A549 (cell line): ENCODE measurements around the gene INPP4B. TPM values are rescaled to one million over a fixed set of nuclear protein-coding genes. Genes with fewer than 3 reads are reported as not detected.

Source experiments
- ATAC-seq, 2 experiments: fragments of 200-7000 bp in 1 of 2; fragments of >200 bp in 1 of 2; cut with Nextera tagmentation in 1 of 2; cut with Tn5 transposase in 1 of 2; 3 replicates each; pipeline versions ENCODE4 v1.8.0 to v1.9.1; 2018 to 2020; ENCODE audit warnings: mild to moderate bottlenecking in 1 of 2, moderate library complexity in 1 of 2
- CTCF ChIA-PET: fragments of 300-600 bp; sonication (Branson Sonifier 250); formaldehyde crosslinking; extraction: SDS; loops from one replicate; lab custom pipeline; 2021; ENCODE audit warnings: antibody characterized with exemption, inconsistent platforms; lab: Yijun Ruan, JAX
- POLR2A ChIA-PET: fragments of 350-600 bp; formaldehyde crosslinking; extraction: SDS; loops from one replicate; lab custom pipeline; 2021; ENCODE audit warnings: antibody characterized with exemption, inconsistent platforms; lab: Yijun Ruan, JAX
- DNase-seq, 2 experiments: peaks; one replicate each; pipeline versions ENCODE4 v3.0.0 to v3.0.0-alpha.2; 2011 to 2016; ENCODE audit warnings: low read depth in 1 of 2, low spot score in 1 of 2
- FAIRE-seq: peaks from 2 replicates; lab custom pipeline; 2011; peaks lifted over from hg19 to GRCh38; lab: Jason Lieb, UNC
- H3K27ac ChIP-seq, 2 experiments: fragments of >200 bp; sonication (Bioruptor Twin); formaldehyde crosslinking; 3 replicates each; pipeline ENCODE4 v1.5.1; 2016 to 2017
- H3K4me1 ChIP-seq: fragments of >200 bp; sonication (Bioruptor Twin); formaldehyde crosslinking; 3 replicates; pipeline ENCODE4 v1.6.1; 2016
- H3K4me2 ChIP-seq: fragments of >200 bp; sonication (Bioruptor Twin); formaldehyde crosslinking; 3 replicates; pipeline ENCODE4 v1.6.1; 2016
- H3K4me3 ChIP-seq: fragments of >200 bp; sonication (Bioruptor Twin); formaldehyde crosslinking; 3 replicates; pipeline ENCODE4 v1.5.1; 2016
- H3K9me3 ChIP-seq: fragments of >200 bp; sonication (Bioruptor Twin); formaldehyde crosslinking; 3 replicates; pipeline ENCODE4 v1.6.1; 2016
- BCL3 ChIP-seq: fragments of >200 bp; sonication (Bioruptor Twin); formaldehyde crosslinking; IDR thresholded peaks from 3 replicates; pipeline ENCODE4 v1.6.1; 2016
- CBX8 ChIP-seq: fragments of 200-600 bp; sonication (generic); IDR thresholded peaks from 2 replicates; pipeline ENCODE4 v1.6.1; 2016
- CHD4 ChIP-seq: fragments of 200-600 bp; sonication (generic); IDR thresholded peaks from 2 replicates; pipeline ENCODE4 v1.6.1; 2016; ENCODE audit warnings: antibody characterized with exemption, mild to moderate bottlenecking, borderline replicate concordance
- CTCF ChIP-seq: fragments of >200 bp; sonication (Bioruptor Twin); formaldehyde crosslinking; IDR thresholded peaks from 3 replicates; pipeline ENCODE4 v1.5.1; 2016
- EHF ChIP-seq: fragments of 250-450 bp; sonication (Bioruptor Pico); IDR thresholded peaks from 2 replicates; pipeline ENCODE4 v1.5.0; 2020; ENCODE audit warnings: mild to moderate bottlenecking
- EP300 ChIP-seq, 2 experiments: fragments of >200 bp; sonication (Bioruptor Twin); formaldehyde crosslinking; IDR thresholded peaks; 2 replicates in 1 of 2; 3 replicates in 1 of 2; pipeline ENCODE4 v1.6.1; 2016 to 2017
- FOXS1 ChIP-seq: fragments of 250-450 bp; sonication (Bioruptor Pico); IDR thresholded peaks from 2 replicates; pipeline ENCODE4 v1.5.0; 2020; ENCODE audit warnings: mild to moderate bottlenecking, moderate library complexity
- GATA3 ChIP-seq: IDR thresholded peaks from 2 replicates; pipeline ENCODE4 v1.6.1; 2012; ENCODE audit warnings: borderline replicate concordance
- HDAC2 ChIP-seq: fragments of 200-600 bp; sonication (generic); IDR thresholded peaks from 2 replicates; pipeline ENCODE4 v1.6.1; 2016
- HOXB13 ChIP-seq: fragments of 250-450 bp; sonication (Bioruptor Pico); IDR thresholded peaks from 2 replicates; pipeline ENCODE4 v1.5.0; 2020; ENCODE audit warnings: low read depth, mild to moderate bottlenecking, moderate library complexity
- MAFK ChIP-seq: fragments of 450-650 bp; IDR thresholded peaks from 2 replicates; pipeline ENCODE4 v1.6.1; 2014; ENCODE audit not compliant: partially characterized antibody
- NFE2L2 ChIP-seq: fragments of 150-350 bp; conservative IDR thresholded peaks from 2 replicates; pipeline ENCODE4 v1.6.1; 2014; ENCODE audit warnings: low read length
- PHF8 ChIP-seq: fragments of 200-600 bp; sonication (generic); IDR thresholded peaks from 2 replicates; pipeline ENCODE4 v1.6.1; 2016; ENCODE audit warnings: low read depth, mild to moderate bottlenecking, antibody characterized with exemption, moderate library complexity, borderline replicate concordance
- POLR2A ChIP-seq: IDR thresholded peaks from 2 replicates; pipeline ENCODE4 v1.6.1; 2012; ENCODE audit warnings: mild to moderate bottlenecking, low read length
- SMC3 ChIP-seq: fragments of >200 bp; sonication (Bioruptor Twin); formaldehyde crosslinking; IDR thresholded peaks from 3 replicates; pipeline ENCODE4 v1.6.1; 2018; ENCODE audit warnings: inconsistent platforms
- SREBF2 ChIP-seq: fragments of 450-650 bp; IDR thresholded peaks from 2 replicates; pipeline ENCODE4 v1.6.1; 2014; ENCODE audit warnings: mild to moderate bottlenecking, moderate library complexity
- TP53 ChIP-seq: fragments of 250-450 bp; sonication (Bioruptor Pico); IDR thresholded peaks from 2 replicates; pipeline ENCODE4 v1.5.0; 2021; ENCODE audit warnings: mild to moderate bottlenecking, moderate library complexity
- ZFP36 ChIP-seq: fragments of 450-650 bp; IDR thresholded peaks from 2 replicates; pipeline ENCODE4 v1.6.1; 2014; ENCODE audit warnings: borderline replicate concordance; ENCODE audit not compliant: partially characterized antibody
- ZSCAN20 ChIP-seq: fragments of 250-450 bp; sonication (Bioruptor Pico); IDR thresholded peaks from 2 replicates; pipeline ENCODE4 v1.8.0; 2022; ENCODE audit warnings: mild to moderate bottlenecking, moderate library complexity
- WGBS: methylation state at CpG from one replicate; pipeline ENCODE4 v1.1.6; 2017; ENCODE audit errors: missing lambda C conversion rate; 5-methylcytosine and 5-hydroxymethylcytosine counted together
- polyA plus RNA-seq, 4 experiments: library from polyadenylated mRNA; depleted of rRNA in 3 of 4; stranded (reverse); fragments of >200 nt; fragmentation: RNase III in 1 of 4; extraction: RNeasy Plus Mini Kit Qiagen cat#74134 plus additional on column Dnase treatment in 1 of 4; gene quantifications; 2 replicates in 3 of 4; 3 replicates in 1 of 4; pipeline ENCODE4 v1.2.3, GENCODE V29; 2011 to 2017
- TF ChIP-seq, protein P1 (sequence below): IDR thresholded peaks from 2 replicates; pipeline ENCODE4 v1.6.1; 2012
- TF ChIP-seq, protein P2 (sequence below): fragments of 250-450 bp; sonication (Bioruptor Pico); IDR thresholded peaks from 2 replicates; pipeline ENCODE4 v1.5.0; 2020; ENCODE audit warnings: low read depth, mild to moderate bottlenecking, moderate library complexity

INPP4B gene
- polyA plus RNA-seq, 2 of the 4 experiments (the other 2 are of a cell fraction): 7.2 to 14.9 TPM

- TF ChIP-seq BCL3 (no peak), HOXB13 (CRISPR knock-in tag) (no peak), ZFP36 (no peak), HDAC2 (no peak)
- TF ChIP-seq, protein P1, sequence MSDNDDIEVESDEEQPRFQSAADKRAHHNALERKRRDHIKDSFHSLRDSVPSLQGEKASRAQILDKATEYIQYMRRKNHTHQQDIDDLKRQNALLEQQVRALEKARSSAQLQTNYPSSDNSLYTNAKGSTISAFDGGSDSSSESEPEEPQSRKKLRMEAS: no peak
These were observed 677.9 kb downstream of the INPP4B start (continued) for GRCh38 chr4:142168181-142168580.

DNA sequence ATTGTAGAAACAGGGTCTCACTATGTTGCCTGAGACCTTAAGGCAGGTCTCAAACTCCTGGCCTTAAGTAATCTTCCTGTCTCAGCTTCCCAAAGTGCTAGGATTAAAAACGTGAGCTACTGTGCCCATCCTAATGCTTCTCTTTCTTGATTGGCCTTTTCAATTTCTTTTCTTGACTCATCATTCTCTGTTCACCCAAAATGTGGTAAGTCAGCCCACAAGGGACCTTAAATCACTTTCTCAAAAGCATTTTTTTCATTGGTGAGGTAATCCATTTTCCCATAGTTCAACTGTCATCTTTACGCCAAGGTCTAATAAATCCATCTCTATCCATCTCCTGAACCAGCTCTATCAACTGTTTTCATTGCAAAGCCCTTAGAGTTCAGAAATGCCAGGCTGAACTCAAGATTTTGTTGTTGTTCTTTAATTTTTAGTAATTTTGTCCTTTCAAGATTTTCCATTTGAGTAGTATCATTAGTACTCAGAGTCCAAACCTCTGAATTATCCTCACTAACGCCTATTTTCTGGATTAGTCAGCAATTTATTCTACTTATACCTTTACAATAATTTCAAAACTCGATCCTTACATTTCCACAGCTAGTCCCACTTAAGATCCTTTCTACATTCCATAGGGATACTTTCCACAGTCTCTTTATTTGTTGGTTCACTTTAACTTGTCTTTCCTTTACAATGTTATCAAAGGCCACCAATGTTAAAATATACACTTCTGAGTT is 681.2 kb downstream of the INPP4B start:
- Histone ChIP-seq H3K4me2 (no peak overlapping the region), H3K27ac (no peak overlapping the region)
- no peak for TF ChIP-seq FOXS1 (CRISPR knock-in tag)
- TF ChIP-seq MAFK: peak; percentile 68
- no peak for TF ChIP-seq ZSCAN20
- TF ChIP-seq, all 56 proteins: peak for 1
- ATAC-seq (no peak), DNase-seq (no peak), FAIRE-seq (no peak)
- WGBS: 80% methylated on average over 4 of the region's 4 CpGs
- POLR2A ChIA-PET: no interaction called here
- CTCF ChIA-PET: no interaction called here
- Histone ChIP-seq H3K4me3 (no peak overlapping the region), H3K9me3 (no peaks in the 10 kb centered on the region), H3K4me1 (0 out of 3 replicates have a peak, but pooled peaks cover 3% of the 10 kb centered on the region)

- DNase-seq: no peak
- CTCF ChIA-PET: no interaction called here
- H3K4me3 ChIP-seq: no peak overlapping the region
- no peak for FAIRE-seq
- H3K27ac ChIP-seq: no peak overlapping the region
- no peak overlapping the region for H3K4me2 ChIP-seq
- POLR2A ChIA-PET: no interaction called here
- H3K4me1 ChIP-seq: peaks cover 9% of the 10 kb centered on the region; the same call in 1 of the 3 replicates
- TF ChIP-seq PHF8: no peak
- TF ChIP-seq, protein P2, sequence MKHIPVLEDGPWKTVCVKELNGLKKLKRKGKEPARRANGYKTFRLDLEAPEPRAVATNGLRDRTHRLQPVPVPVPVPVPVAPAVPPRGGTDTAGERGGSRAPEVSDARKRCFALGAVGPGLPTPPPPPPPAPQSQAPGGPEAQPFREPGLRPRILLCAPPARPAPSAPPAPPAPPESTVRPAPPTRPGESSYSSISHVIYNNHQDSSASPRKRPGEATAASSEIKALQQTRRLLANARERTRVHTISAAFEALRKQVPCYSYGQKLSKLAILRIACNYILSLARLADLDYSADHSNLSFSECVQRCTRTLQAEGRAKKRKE: no peak
- TF ChIP-seq, all 56 proteins: peak for 0
- H3K9me3 ChIP-seq: no peaks in the 10 kb centered on the region
- no peak for ATAC-seq
- WGBS: 77% methylated on average over 3 of the region's 3 CpGs
These were observed 685.0 kb downstream of the INPP4B start for GRCh38 chr4:142161086-142161485.

GRCh38 chr4:142160509-142160908 is 685.6 kb downstream of the INPP4B start:
- 89% methylated on average over 2 of the region's 2 CpGs for WGBS
- H3K9me3 ChIP-seq: no peaks in the 10 kb centered on the region
- ChIA-PET POLR2A (no interaction called here), CTCF (no interaction called here)
- H3K4me3 ChIP-seq: no peak overlapping the region
- no peak for DNase-seq
- ATAC-seq: no peak
- H3K27ac ChIP-seq: no peak overlapping the region
- H3K4me1 ChIP-seq: peaks cover 6% of the 10 kb centered on the region; the same call in 1 of the 3 replicates
- FAIRE-seq: no peak
- no peak for TF ChIP-seq CTCF
- TF ChIP-seq CBX8: no peak
- TF ChIP-seq SREBF2: no peak
- no peak for TF ChIP-seq GATA3
- no peak for TF ChIP-seq POLR2A
- no peak for TF ChIP-seq EP300 (IDR thresholded peaks at IDR 0.05)
- TF ChIP-seq EHF (CRISPR knock-in tag): no peak
- TF ChIP-seq NFE2L2: no peak
- TF ChIP-seq SMC3: no peak
- TF ChIP-seq CHD4: no peak
- TF ChIP-seq TP53 (CRISPR knock-in tag): no peak
- TF ChIP-seq HDAC2: no peak
- no peak overlapping the region for H3K4me2 ChIP-seq
